Inflammatory macrophage treated with lipopolysaccharide for 4 hours (primary cell): Measurements from ENCODE around the gene MAIP1.

Experiments
- DNase-seq: peaks from one replicate; pipeline ENCODE4 v3.0.0-alpha.2; 2020

Gene MAIP1

GRCh38 chr2:199950396-199950795, 5.0 kb upstream of the MAIP1 start:
- no peak for DNase-seq

GRCh38 chr2:199951023-199951422, 4.4 kb upstream of the MAIP1 start:
- DNase-seq = no peak

GRCh38 chr2:199955007-199955338, 409 bp upstream of the MAIP1 start:
- DNase-seq = no peak

GRCh38 chr2:199956062-199956380, 639 bp downstream of the MAIP1 start:
- no peak for DNase-seq

DNA sequence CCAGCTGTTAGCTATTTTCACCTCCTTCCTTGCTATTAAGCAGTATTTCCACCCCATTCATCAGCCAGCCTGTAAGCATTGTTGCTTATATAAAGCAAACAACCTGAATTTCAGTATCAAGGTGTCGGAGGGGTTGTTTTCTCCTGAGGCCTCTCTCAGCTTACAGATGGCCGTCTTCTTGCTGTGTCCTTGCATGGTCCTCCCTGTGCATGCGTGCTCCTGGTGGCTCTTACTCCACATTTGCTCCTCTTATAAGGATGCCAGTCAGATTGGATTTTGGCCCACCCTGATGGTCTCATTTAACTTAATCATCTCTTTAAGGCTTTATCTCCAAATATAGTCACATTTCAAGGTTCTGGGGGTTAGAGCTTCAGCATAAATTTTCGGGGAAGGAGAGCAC, 2.6 kb downstream of the MAIP1 start:
- DNase-seq = no peak

DNA sequence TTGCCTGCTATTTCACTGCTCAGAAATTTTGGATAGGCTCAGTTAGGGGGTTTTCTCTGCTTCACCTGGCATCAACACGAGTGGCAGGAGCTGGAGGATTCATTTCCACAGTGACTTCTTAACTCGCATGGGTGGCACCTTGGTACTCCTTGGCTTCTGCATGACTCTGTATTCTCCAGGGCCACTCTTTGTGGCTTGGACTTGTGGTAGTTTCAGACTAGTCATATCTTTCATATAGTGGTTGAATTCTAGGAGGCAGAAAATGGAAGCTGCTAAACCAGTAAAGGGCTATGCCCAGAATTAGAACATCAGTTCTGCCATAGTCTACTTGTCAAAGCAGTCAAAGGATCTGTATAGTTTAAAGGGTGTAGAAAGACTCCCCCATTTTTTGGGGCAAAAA, 6.8 kb downstream of the MAIP1 start:
- DNase-seq = no peak

- no peak for DNase-seq
Observed at GRCh38 chr2:199966405-199966804, 11.0 kb downstream of the MAIP1 start.

DNA sequence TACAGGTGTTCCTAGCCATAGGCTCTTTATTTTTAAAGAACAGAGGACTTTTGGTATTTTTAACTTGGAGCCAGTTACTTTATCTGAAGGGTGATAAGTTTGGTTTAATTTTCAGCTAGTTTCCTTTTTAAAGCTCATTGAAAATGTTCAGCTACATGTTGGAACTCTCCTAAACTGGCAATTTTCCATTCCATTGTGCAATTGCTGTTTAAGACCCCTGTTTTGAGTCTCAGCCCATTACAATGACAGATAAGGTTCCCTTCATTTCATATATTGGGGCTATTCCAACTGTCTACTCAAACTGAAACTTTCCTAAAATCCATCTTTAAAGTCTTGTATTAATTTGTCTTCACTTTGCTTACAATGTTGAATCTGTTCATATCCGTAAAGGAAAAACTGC, 11.6 kb downstream of the MAIP1 start:
- no peak for DNase-seq

DNA sequence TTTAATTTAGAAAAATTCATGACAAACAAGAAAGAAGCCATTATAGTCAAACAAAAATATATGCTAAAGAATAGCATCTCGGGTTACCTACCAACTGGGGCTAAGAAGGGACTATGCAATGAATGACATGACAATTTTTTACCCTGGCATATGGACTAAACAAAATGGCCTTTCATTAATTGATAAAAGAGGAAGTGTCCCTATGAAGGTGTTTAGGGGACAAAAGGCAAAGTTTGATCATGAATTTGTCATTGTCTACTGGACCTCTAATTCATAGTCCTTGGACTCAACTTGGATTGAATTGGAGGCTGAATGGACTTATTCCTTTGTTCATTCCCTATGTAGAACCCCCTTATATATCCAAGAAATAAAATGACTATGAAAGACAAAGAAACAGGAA, 12.7 kb downstream of the MAIP1 start:
- DNase-seq = no peak

- no peak for DNase-seq
Observed at GRCh38 chr2:199972088-199972626, 16.8 kb downstream of the MAIP1 start.

DNA sequence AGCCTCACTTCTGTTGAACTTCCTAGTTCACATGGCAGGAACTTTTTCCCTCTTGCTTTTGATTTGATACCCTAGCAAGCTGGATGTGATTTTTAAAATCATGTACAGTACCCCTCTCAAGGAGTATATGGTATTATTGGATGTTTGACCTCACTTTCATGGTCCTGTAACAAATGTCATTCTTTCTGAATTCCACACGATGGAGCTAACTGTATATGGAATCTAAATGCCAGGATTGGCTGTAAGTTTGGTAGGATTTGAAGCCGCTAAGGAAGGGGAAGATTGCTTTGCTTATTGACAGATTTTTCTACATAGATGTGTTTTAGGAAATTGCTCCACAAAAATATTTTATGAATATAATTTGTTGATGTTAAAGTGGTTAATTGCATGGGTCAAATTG, 18.3 kb downstream of the MAIP1 start:
- DNase-seq = peak; percentile 30

- DNase-seq = no peak
Observed at GRCh38 chr2:199975273-199975895, 20.0 kb downstream of the MAIP1 start.

DNA sequence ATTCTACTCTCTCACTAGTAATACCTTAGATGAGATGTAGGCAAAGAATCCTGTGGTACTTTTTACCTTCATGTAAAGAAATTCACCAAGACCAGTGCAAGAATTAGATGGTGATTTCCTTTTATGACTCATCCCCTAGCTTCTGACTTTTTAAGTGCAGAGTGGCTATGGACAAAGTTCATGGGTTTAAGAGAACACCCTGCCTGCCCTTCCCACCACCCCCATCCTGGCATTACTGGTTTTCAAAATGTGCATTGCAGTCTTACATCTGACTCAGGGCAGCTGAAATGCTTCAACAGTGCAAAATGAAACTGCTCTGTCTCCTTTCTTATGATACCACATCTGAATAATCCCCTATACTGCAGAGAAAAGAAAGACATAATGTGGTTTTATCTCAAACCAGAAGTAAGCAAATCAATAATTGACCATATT, 22.6 kb downstream of the MAIP1 start:
- peak; percentile 82 for DNase-seq

DNA sequence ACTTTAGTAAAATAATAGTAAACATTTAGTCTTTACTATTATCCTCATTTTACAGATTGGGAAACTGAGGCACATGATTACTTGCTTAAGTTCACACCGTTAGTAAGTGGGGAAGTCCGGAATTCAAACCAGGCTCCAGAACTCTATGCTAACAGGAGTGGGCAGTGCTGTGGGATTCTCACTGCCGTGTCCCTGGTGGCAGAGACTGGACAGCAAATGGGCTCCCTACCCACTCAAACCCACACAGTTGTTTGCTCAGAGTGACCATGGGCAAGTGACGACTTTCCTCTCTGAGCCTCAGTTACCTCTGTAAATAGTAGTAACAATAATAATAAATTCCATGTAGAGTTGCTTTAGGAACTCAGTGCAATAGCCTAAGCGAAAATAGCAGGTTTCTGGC, 24.0 kb downstream of the MAIP1 start:
- DNase-seq = peak; percentile 8

GRCh38 chr2:199979832-199980628, 24.6 kb downstream of the MAIP1 start:
- peak; percentile 79 for DNase-seq

DNA sequence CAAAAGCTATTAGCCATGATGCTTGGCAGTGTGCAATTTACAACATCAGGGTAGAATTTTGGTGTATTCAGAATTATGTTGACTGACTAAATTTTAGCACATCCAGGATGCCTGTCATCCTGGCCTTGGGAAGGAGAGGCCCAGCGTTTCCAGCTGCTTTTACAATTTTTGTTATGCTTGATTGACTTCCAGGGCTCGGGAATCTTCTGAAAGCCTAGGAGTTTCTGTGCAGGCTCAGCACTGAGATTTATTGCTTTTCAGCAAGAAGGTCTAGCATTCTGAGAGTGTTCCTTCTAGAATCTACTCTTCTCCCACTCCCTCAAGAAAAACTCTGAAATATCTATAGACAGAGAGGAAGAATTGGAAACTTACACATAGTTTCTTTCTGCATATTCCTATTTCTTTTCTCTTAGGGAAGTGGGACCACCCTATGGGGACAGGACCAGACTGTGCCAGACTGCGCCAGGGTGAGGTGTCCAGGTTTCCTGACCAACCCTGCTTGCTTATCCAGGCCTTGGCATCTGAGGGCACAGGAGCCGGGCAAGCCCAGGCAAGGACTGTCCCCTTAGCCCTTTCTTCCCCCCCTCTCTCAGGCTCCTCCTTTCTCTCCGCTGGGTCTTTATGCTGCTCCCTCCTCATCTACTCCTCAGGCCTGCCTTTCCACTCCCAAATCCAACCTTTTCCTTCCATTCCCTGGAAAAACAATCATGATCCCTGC, 26.9 kb downstream of the MAIP1 start:
- DNase-seq = no peak

DNA sequence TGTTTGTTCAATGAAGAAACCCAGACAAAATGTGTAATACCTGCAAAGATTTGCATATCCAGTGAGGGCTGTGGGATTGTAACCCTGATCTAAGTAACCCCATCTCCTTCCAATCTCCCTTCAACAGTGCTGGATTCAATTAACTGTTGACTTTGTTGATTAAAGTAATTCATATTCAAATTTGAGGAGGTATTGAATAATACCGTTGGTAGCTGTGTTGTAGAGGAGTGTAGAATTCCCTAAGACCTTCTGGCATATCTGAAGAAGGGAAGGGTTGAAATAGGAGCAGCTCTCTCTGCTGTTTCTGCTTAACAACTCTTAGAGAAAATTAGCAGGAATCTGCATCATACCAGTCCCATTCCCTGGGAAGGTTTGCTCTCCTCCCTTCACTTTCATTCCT, 28.2 kb downstream of the MAIP1 start:
- no peak for DNase-seq

- no peak for DNase-seq
Observed at GRCh38 chr2:199984159-199984558, 28.8 kb downstream of the MAIP1 start.

- DNase-seq = no peak
Observed at GRCh38 chr2:199984755-199985154, 29.4 kb downstream of the MAIP1 start.

- DNase-seq = peak; percentile 83
Observed at GRCh38 chr2:199985625-199986207, 30.3 kb downstream of the MAIP1 start.

DNA sequence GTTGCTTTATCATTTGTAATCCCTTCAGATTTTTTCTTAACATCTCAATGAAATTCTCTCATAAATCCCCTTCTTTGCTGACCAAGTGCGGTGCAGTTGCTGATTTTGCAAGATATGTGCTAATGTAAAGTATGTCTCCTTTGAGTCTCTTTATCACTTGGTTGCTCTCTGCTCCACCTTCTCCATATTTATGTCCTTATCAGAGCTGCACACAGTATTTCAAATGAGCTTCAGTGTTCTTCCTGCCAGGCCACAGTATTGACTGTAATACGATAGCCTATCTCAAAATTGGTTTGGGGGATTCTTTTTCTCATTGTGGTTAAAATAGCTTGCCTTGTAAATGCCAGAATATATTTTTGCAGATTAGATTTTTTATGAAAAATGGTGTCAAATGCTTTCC, 32.2 kb downstream of the MAIP1 start:
- no peak for DNase-seq

GRCh38 chr2:199988151-199988550, 32.8 kb downstream of the MAIP1 start:
- DNase-seq = no peak

GRCh38 chr2:199989822-199990221, 34.4 kb downstream of the MAIP1 start:
- DNase-seq = no peak

GRCh38 chr2:199991691-199992090, 36.3 kb downstream of the MAIP1 start:
- DNase-seq = no peak
